GM18951 (cell line): ENCODE data around the gene SH3D21.

ENCODE experiments used
- POLR2A ChIP-seq: IDR thresholded peaks from 4 replicates; pipeline ENCODE4 v1.6.1; 2011; ENCODE audit warnings: mild to moderate bottlenecking; ENCODE audit not compliant: insufficient read length, insufficient read depth; ENCODE audit errors: extremely low read depth
- in situ Hi-C: fragments of 300-500 bp; cut with MboI; formaldehyde crosslinking; loops from one replicate; pipeline ENCODE4 v1.12.0; 2022; ENCODE audit warnings: low sequenced_read_pairs, mixed read lengths, inconsistent platforms; ENCODE audit not compliant: unreplicated experiment

SH3D21 gene

GRCh38 chr1:36351227-36351977, 45.2 kb downstream of the SH3D21 start:
- no peak for TF ChIP-seq POLR2A
- in situ Hi-C loops: no loop called here

GRCh38 chr1:36352125-36352909, 46.1 kb downstream of the SH3D21 start:
- TF ChIP-seq POLR2A: no peak
- in situ Hi-C loops: no loop called here

- no peak for TF ChIP-seq POLR2A
- in situ Hi-C loops: no loop called here
Measured at GRCh38 chr1:36352910-36353878, 47.0 kb downstream of the SH3D21 start.

GRCh38 chr1:36354486-36354885, 48.3 kb downstream of the SH3D21 start:
- in situ Hi-C loops: no loop called here
- TF ChIP-seq POLR2A: no peak

GRCh38 chr1:36355811-36356210, 49.6 kb downstream of the SH3D21 start:
- no peak for TF ChIP-seq POLR2A

GRCh38 chr1:36358514-36359084, 52.4 kb downstream of the SH3D21 start:
- TF ChIP-seq POLR2A: no peak
- in situ Hi-C loops: no loop called here

More at GRCh38 chr1:36355811-36356210, 49.6 kb downstream of the SH3D21 start:
- in situ Hi-C loops: no loop called here

GRCh38 chr1:36359383-36359782, 53.2 kb downstream of the SH3D21 start:
- TF ChIP-seq POLR2A: no peak
- in situ Hi-C loops: no loop called here

GRCh38 chr1:36359911-36360550, 53.9 kb downstream of the SH3D21 start:
- TF ChIP-seq POLR2A: no peak
- in situ Hi-C loops: no loop called here

- no peak for TF ChIP-seq POLR2A
- in situ Hi-C loops: no loop called here
Measured at GRCh38 chr1:36365381-36365780, 59.2 kb downstream of the SH3D21 start.

- in situ Hi-C loops: no loop called here
- no peak for TF ChIP-seq POLR2A
Measured at GRCh38 chr1:36366091-36366661, 60.0 kb downstream of the SH3D21 start.

GRCh38 chr1:36367066-36367465, 60.9 kb downstream of the SH3D21 start:
- in situ Hi-C loops: no loop called here
- TF ChIP-seq POLR2A: no peak

GRCh38 chr1:36367798-36368197, 61.6 kb downstream of the SH3D21 start:
- in situ Hi-C loops: no loop called here

More at GRCh38 chr1:36367798-36368197, 61.6 kb downstream of the SH3D21 start:
- no peak for TF ChIP-seq POLR2A
